ENCODE data around the gene MAMDC4. TPM values are rescaled to one million over a fixed set of nuclear protein-coding genes. Genes with fewer than 3 reads are reported as not detected.
A peak's percentile ranks its signal among the peaks of the same experiment; 100 is the strongest.

Gene MAMDC4
- total RNA-seq, 2 donors from 2014 or later, result 11.7 to 14.8 TPM

DNA sequence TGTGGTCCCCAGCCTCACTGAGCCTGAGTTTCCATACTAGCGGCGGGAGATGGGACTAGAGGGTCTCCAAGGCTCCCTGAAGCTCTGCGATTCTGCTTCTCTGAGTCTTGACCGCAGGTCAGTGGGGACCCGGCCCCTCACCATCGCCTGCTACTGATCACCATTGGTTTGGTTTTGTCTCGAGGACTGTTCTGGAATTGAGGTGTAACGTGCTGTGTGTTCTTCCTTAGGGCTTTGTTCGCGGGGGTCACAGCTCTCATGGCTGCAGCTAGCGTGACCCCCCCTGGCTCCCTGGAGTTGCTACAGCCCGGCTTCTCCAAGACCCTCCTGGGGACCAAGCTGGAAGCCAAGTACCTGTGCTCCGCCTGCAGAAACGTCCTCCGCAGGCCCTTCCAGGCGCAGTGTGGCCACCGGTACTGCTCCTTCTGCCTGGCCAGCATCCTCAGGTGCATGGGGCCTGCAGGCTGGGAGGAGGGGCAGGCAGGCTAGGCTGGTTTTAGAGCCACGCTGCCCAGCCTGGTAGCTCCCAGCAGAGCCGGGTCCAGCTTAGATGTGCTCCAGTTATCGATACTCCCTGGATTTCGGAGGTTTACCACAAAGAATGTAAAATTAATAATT is 46.4 kb downstream of the MAMDC4 start:
- H3K27ac Mint-ChIP-seq, result no peak overlapping the region
- H3K27me3 Mint-ChIP-seq (ENCODE audit: low read depth), result no peaks in the 10 kb centered on the region
- peaks cover 9 to 28% of the 10 kb centered on the region in 2 donors for H3K36me3 Mint-ChIP-seq (ENCODE audit: insufficient read depth in 2 of 2)
- H3K4me3 Mint-ChIP-seq, result no peak overlapping the region
- no peaks in the 10 kb centered on the region for H3K9me3 Mint-ChIP-seq
- ATAC-seq (replicated peaks in 1 of 2) (no peak), DNase-seq (no peak)
- H3K4me1 Mint-ChIP-seq (ENCODE audit: low read depth), result peaks cover 46% of the 10 kb centered on the region

DNA sequence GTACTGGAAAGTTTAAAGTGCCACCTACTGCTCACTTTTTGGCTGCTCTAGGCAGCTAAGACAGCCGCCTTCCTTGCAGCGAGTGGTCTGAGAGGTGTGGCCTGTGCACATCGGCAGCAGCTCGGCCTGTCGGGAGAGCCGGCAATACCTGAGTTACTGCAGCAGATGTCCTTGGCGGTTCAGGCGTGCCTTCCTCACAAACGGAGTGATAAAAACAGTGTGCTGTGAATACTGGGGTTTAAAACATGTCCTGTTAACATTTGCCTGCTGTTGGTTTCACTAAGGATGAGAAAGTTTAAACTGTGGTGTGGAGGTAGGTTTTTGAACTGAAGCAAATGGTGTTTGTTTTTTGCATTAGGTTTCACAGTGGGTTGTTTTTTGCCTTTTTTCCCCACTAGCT is 47.0 kb downstream of the MAMDC4 start:
- H3K4me1 Mint-ChIP-seq (ENCODE audit: low read depth), result peaks cover 47% of the 10 kb centered on the region
- H3K27me3 Mint-ChIP-seq (ENCODE audit: low read depth), result no peaks in the 10 kb centered on the region
- H3K36me3 Mint-ChIP-seq (ENCODE audit: insufficient read depth in 2 of 2), result peaks cover 9 to 28% of the 10 kb centered on the region in 2 donors
- ATAC-seq (replicated peaks in 1 of 2), result no peak
- no peak overlapping the region for H3K4me3 Mint-ChIP-seq
- H3K27ac Mint-ChIP-seq, result no peak overlapping the region
- H3K9me3 Mint-ChIP-seq, result no peaks in the 10 kb centered on the region
- no peak for DNase-seq

DNA sequence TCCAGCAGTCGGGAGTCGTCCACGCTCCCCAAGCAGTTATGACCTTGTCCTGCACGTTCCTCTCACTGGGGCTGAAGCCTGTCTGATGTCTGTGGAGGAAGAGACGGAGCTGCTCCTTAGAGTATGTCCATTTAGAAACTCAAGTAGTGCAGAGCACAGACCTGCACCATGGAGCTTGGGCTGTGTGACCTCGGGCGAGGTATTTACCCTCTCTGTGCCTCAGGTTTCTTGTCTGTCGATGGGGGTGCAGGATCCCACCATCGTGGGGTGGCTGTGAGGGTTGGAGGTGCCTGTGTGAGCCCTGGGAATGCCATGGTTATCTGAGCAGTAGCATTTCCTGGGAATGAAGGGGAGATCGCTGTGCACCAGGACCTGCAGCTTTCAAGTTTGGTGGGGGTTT is 48.4 kb downstream of the MAMDC4 start:
- DNase-seq (no peak), ATAC-seq (replicated peaks in 1 of 2) (no peak)
- H3K36me3 Mint-ChIP-seq (ENCODE audit: insufficient read depth in 2 of 2), result peaks cover 7 to 23% of the 10 kb centered on the region in 2 donors
- no peaks in the 10 kb centered on the region for H3K27me3 Mint-ChIP-seq (ENCODE audit: low read depth)
- H3K9me3 Mint-ChIP-seq, result no peaks in the 10 kb centered on the region
- peak overlapping the region; percentile 26 to 35 for H3K4me3 Mint-ChIP-seq
- peak overlapping the region; percentile 82 for H3K27ac Mint-ChIP-seq
- H3K4me1 Mint-ChIP-seq (ENCODE audit: low read depth), result peaks cover 46% of the 10 kb centered on the region

DNA sequence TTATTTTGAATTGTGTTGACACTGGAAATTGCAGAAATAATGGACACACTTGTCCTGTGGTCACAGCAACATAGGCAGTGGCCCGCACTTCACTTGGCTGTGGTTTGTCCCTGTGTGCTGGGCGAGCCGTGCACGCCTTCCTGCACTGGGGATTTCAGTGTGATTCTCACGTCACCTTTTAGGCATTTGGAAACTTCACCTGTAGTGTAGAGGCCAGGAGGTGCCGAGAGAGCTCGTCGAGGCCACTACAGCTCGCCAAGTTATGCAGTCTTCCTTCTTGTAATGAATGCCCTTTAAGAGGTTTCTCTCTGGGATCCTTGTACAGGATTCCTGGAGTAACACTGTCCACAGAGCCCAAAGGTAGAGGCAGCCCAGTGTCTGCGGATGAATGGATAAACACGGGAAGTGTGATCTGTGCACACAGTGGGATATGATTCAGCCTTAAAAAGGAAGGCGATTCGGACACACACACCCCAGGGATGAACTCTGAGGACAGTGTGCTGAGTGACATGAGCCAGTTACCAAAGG is 48.9 kb downstream of the MAMDC4 start:
- Mint-ChIP-seq H3K4me3 (peak overlapping the region; percentile 82 to 89), H3K4me1 (ENCODE audit: low read depth) (peaks cover 49% of the 10 kb centered on the region), H3K27ac (peak overlapping the region; percentile 92), H3K36me3 (ENCODE audit: insufficient read depth in 2 of 2) (peaks cover 7 to 25% of the 10 kb centered on the region in 2 donors), H3K27me3 (ENCODE audit: low read depth) (no peaks in the 10 kb centered on the region), H3K9me3 (no peaks in the 10 kb centered on the region)
- ATAC-seq (replicated peaks in 1 of 2), result no peak
- DNase-seq, result no peak

DNA sequence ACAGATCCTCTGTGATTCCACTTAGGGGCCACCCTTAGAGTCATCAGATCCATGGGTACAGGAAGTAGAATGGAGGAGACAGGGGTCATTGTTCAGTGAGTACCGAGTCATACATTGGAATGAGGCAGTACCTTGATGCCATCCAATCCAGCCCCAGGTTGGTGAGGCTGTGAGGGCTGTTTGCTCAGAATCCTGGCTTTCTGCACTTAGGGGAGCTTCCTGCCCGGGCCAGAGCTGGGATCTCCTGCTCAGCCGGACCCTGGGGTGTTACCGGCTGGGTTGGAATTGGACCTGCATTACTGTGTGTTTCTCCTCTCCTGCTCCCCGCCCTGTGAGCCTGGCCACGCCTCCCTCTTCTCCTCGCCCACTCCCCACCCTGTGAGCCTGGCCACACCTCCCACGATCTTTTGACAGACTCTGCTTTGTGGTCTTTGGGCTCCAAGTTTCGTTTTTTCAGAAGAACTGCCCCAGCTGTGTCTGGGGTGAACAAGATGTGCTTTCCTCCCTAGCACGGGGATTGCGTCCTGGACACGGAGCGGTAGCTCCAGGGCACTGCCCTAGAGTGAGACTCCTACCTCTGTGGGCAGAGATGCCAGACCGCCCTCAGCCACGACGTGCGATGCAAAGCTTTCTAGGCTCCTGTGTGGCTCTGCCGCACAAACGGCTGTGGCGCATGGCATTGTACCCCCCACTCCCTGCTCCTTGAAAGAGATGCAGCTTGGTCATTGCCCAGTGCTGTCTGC is 49.5 kb downstream of the MAMDC4 start:
- Mint-ChIP-seq H3K27ac (peak overlapping the region; percentile 92), H3K4me1 (ENCODE audit: low read depth) (peaks cover 49% of the 10 kb centered on the region), H3K9me3 (no peaks in the 10 kb centered on the region), H3K36me3 (ENCODE audit: insufficient read depth in 2 of 2) (peaks cover 7 to 27% of the 10 kb centered on the region in 2 donors), H3K4me3 (peak overlapping the region; percentile 82 to 89), H3K27me3 (ENCODE audit: low read depth) (no peaks in the 10 kb centered on the region)
- DNase-seq (peak; percentile 81 to 87), ATAC-seq (replicated peaks in 1 of 2) (peak; percentile 76 to 84)

DNA sequence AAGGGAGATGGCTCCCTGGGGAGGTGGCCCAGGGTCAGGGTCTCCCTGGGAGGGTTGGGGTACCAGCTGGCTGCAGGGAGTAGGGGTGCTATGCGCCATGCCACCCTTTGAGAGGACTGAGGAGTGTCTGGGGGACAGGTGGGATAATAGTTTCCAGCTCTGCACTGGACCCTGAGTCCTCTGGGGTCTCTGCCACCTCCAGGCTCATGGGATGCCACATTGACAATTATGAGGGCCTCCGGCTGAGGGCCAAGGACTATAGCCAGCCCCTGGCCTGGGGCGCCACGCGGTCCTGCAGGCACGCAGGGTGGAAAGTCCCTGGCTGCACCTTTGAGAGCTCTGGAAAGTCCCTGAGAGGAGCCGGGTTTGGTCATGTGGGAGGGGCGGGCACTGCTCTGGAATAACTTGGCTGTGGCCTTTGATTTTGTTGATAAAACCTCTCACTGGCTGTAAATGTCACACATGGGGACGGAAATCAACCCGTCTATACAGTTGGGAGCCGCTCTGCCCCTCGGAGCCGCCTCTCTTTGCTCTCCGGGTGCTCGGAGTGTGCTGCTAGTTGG is 50.2 kb downstream of the MAMDC4 start:
- Mint-ChIP-seq H3K27me3 (ENCODE audit: low read depth) (no peaks in the 10 kb centered on the region), H3K36me3 (ENCODE audit: insufficient read depth in 2 of 2) (peaks cover 10 to 31% of the 10 kb centered on the region in 2 donors), H3K4me3 (peak overlapping the region; percentile 82 to 89), H3K4me1 (ENCODE audit: low read depth) (peaks cover 49% of the 10 kb centered on the region), H3K9me3 (no peaks in the 10 kb centered on the region), H3K27ac (peak overlapping the region; percentile 92)
- peak; percentile 87 to 89 for DNase-seq
- peak; percentile 87 to 89 for ATAC-seq (replicated peaks in 1 of 2)

DNA sequence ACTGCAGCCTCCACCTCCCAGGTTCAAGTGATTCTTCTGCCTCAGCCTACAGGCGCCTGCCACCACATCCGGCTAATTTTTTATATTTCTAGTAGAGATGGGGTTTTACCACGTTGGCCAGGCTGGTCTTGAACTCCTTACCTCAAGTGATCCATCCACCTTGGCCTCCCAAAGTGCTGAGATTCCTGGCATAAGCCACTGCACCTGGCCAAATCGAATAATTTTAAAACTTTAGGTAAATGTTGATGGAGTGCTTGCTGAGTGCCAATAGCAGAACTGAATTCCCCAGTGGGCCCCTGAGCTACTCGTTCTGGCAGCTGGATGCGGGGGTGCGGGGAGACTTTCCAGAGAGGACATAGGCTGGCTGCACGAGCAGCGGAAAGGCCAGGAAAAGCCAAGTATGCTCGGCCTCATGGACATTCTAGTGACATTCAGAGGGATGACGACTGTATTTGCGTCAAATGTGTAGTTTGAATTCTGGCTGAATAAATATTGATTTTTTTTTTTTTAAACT is 51.0 kb downstream of the MAMDC4 start:
- peak overlapping the region; percentile 97 for H3K27ac Mint-ChIP-seq
- peaks cover 49% of the 10 kb centered on the region for H3K4me1 Mint-ChIP-seq (ENCODE audit: low read depth)
- ATAC-seq (replicated peaks in 1 of 2) (no peak), DNase-seq (no peak)
- H3K36me3 Mint-ChIP-seq (ENCODE audit: insufficient read depth in 2 of 2), result peaks cover 10 to 34% of the 10 kb centered on the region in 2 donors
- H3K4me3 Mint-ChIP-seq, result peak overlapping the region; percentile 22 to 89
- H3K9me3 Mint-ChIP-seq, result no peaks in the 10 kb centered on the region
- H3K27me3 Mint-ChIP-seq (ENCODE audit: low read depth), result no peaks in the 10 kb centered on the region

DNA sequence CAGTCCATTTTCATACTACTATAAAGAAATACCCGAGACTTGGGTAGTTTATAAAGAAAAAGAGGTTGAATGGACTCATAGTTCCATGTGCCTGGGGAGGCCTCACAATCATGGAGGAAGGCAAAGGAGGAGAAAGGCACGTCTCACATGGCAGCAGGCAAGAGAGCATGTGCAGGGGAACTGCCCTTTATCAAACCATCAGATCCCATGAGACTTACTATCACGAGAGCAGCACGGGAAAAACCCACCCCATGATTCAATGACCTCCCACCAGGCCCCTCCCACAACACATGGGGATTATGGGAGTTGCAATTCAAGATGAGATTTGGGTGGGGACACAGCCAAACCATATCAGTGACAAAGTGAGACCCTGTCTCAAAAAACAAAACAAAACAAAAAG is 54.1 kb downstream of the MAMDC4 start:
- H3K27ac Mint-ChIP-seq, result peak overlapping the region; percentile 86
- H3K36me3 Mint-ChIP-seq (ENCODE audit: insufficient read depth in 2 of 2), result peaks cover 7 to 27% of the 10 kb centered on the region in 2 donors
- no peaks in the 10 kb centered on the region for H3K9me3 Mint-ChIP-seq
- no peaks in the 10 kb centered on the region for H3K27me3 Mint-ChIP-seq (ENCODE audit: low read depth)
- peaks cover 35% of the 10 kb centered on the region for H3K4me1 Mint-ChIP-seq (ENCODE audit: low read depth)
- DNase-seq (no peak), ATAC-seq (replicated peaks in 1 of 2) (no peak)
- no peak overlapping the region for H3K4me3 Mint-ChIP-seq

DNA sequence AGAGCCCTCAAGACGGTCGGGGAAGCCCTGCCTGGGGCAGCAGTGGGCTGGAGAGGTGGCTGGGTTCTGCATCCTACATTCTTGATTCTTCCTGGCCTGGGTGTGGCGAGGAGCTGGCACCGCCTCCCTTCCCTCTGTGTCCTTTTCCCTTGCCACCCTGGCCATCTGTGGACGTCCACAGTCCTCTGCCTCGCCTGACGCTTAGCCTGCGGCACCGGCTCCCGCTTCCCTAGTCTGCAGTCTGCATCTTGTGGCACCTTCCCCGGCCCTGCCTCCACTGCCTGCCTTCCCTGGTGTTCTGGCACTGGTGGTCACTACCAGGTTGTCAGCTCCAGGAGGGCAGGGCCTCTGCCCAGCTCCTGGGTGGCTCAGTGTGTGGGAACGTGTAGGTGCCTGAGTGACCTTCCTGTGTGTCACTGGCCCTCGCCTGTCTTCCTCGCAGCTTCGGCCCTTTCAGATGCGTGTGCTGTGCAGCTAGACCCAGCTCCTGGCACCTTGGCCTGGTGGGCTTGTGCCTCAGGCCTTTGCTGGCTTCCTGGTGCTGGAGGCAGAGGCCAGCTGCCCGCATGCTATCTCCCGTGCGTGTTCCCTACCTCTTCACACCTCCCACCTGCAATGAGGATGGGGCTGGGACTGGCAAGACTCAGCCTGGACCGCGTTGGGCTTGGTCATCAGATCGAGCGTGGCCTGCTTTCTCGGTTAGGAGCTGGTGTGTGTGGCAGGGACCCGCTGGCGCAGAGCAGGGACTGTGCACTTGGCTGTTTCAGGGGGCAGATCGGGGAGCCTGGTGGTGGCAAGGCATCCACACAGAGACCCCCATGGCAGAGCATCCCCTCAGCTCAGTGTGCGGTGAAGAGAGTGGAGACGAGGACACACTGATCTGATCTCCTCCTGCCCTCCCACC is 55.1 kb downstream of the MAMDC4 start:
- no peaks in the 10 kb centered on the region for H3K9me3 Mint-ChIP-seq
- H3K27ac Mint-ChIP-seq, result peak overlapping the region; percentile 71

More for the DNA sequence above, 55.1 kb downstream of the MAMDC4 start:
- no peak overlapping the region for H3K4me3 Mint-ChIP-seq
- DNase-seq (no peak), ATAC-seq (replicated peaks in 1 of 2) (no peak)
- peaks cover 25% of the 10 kb centered on the region for H3K4me1 Mint-ChIP-seq (ENCODE audit: low read depth)
- peaks cover 7 to 27% of the 10 kb centered on the region in 2 donors for H3K36me3 Mint-ChIP-seq (ENCODE audit: insufficient read depth in 2 of 2)
- H3K27me3 Mint-ChIP-seq (ENCODE audit: low read depth), result no peaks in the 10 kb centered on the region

Other genes starting within 250 kb of the MAMDC4 start
- 1 to 10 TPM in 1 of 2 donors, under 1 TPM in 1; 0.93 to 1.1 TPM for gene EGFL7, start 189.4 kb upstream of the MAMDC4 start, total RNA-seq
- 10 to 100 TPM; 18.3 to 19.2 TPM for gene AGPAT2, start 164.9 kb upstream of the MAMDC4 start, total RNA-seq
- gene DIPK1B, start 139.8 kb upstream of the MAMDC4 start, total RNA-seq, result under 1 TPM; 0.67 to 0.72 TPM
- under 1 TPM; 0.21 to 0.70 TPM for gene LCN10, start 109.4 kb upstream of the MAMDC4 start, total RNA-seq
- gene LCN6, start 103.8 kb upstream of the MAMDC4 start, total RNA-seq, result not detected
- gene LCN8, start 94.1 kb upstream of the MAMDC4 start, total RNA-seq, result not detected
- not detected for gene LCN15, start 87.8 kb upstream of the MAMDC4 start, total RNA-seq
- 10 to 100 TPM; 18.7 to 20.9 TPM for gene TMEM141, start 61.0 kb upstream of the MAMDC4 start, total RNA-seq
- gene CCDC183, start 56.0 kb upstream of the MAMDC4 start, total RNA-seq, result under 1 TPM; 0.46 to 0.72 TPM
- 10 to 100 TPM; 65.7 to 66.8 TPM for gene RABL6, start 44.4 kb upstream of the MAMDC4 start, total RNA-seq
- gene AJM1, start 9.9 kb upstream of the MAMDC4 start, total RNA-seq, result 1 to 10 TPM; 5.3 to 5.7 TPM
- 100 to 1,000 TPM in 1 of 2 donors, 10 to 100 TPM in 1; 95.7 to 111 TPM for gene PHPT1, start 2.9 kb upstream of the MAMDC4 start, total RNA-seq
- 100 to 1,000 TPM; 254 to 267 TPM for gene EDF1, start 14.0 kb downstream of the MAMDC4 start, total RNA-seq
- gene TRAF2, start 34.2 kb downstream of the MAMDC4 start, total RNA-seq, result 10 to 100 TPM; 53.5 to 73.3 TPM
- gene FBXW5, start 92.4 kb downstream of the MAMDC4 start, total RNA-seq, result 10 to 100 TPM; 67.7 to 74.9 TPM
- gene C8G, start 92.9 kb downstream of the MAMDC4 start, total RNA-seq, result 1 to 10 TPM; 2.6 to 3.4 TPM
- 1 to 10 TPM; 1.0 to 1.4 TPM for gene LCN12, start 99.9 kb downstream of the MAMDC4 start, total RNA-seq
- gene PTGDS, start 125.2 kb downstream of the MAMDC4 start, total RNA-seq, result not detected
- gene LCNL1, start 130.6 kb downstream of the MAMDC4 start, total RNA-seq, result not detected
- gene PAXX, start 140.1 kb downstream of the MAMDC4 start, total RNA-seq, result 10 to 100 TPM; 51.8 to 56.9 TPM
- under 1 TPM; 0.43 to 0.65 TPM for gene CLIC3, start 144.2 kb downstream of the MAMDC4 start, total RNA-seq
- gene ABCA2, start 175.9 kb downstream of the MAMDC4 start, total RNA-seq, result 10 to 100 TPM; 23.9 to 27.5 TPM
- gene FUT7, start 179.7 kb downstream of the MAMDC4 start, total RNA-seq, result 1 to 10 TPM; 1.6 to 1.8 TPM
- gene NPDC1, start 193.8 kb downstream of the MAMDC4 start, total RNA-seq, result 10 to 100 TPM; 27.2 to 28.7 TPM
- under 1 TPM; 0.28 to 0.48 TPM for gene ENTPD2, start 201.7 kb downstream of the MAMDC4 start, total RNA-seq
- 1 to 10 TPM; 6.6 to 8.4 TPM for gene SAPCD2, start 218.2 kb downstream of the MAMDC4 start, total RNA-seq
- 10 to 100 TPM; 13.6 to 14.3 TPM for gene UAP1L1, start 225.2 kb downstream of the MAMDC4 start, total RNA-seq
- 10 to 100 TPM; 40.3 to 45.8 TPM for gene MAN1B1, start 234.6 kb downstream of the MAMDC4 start, total RNA-seq